Stimulated activated CD8-positive, alpha-beta memory T cell treated with anti-CD3 and anti-CD28 coated beads, Interleukin-4, amount 100 ng/mL, for 48 hours (primary cell): ENCODE results near the gene FBXW11.

Source experiments
- DNase-seq: peaks from one replicate; pipeline ENCODE4 v3.0.0-alpha.2; 2020

FBXW11 gene

DNA sequence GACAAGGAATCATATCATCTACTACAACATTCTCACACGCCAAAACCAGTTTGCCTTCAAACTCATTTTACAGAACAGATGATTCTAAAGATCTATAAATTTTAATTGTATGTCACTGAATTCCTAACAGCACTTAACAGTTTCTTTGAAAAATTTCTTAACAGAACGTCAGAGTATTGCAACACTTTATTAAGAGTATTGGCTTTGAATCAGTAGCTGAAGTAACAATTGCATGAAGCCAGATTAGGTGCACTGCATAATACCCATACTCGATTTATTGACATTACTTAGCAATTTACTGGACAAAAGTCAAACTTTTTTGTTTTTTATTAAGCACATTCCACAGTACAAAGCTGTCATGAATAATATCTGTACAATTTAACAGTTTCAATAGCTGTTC, 145.1 kb downstream of the FBXW11 start:
- DNase-seq: no peak

DNA sequence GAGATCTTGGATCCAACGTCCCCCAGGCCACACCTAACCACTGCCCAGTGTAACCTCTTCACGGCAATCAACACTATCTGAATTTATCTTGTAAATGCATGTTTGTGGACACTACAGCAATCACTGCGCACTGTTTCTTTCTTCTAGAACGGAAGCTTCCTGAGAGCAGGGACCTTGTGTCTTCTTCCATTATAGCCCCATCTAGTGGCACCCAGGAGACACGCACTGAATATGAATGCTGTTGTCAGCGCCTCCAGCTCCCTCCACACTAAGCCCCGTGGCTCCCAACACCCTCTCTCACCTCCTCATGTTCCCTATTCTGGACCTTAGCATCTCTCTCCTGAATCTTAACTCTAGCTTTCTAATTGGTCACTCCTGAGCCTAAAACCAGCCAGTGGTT, 148.1 kb downstream of the FBXW11 start:
- DNase-seq: no peak

DNA sequence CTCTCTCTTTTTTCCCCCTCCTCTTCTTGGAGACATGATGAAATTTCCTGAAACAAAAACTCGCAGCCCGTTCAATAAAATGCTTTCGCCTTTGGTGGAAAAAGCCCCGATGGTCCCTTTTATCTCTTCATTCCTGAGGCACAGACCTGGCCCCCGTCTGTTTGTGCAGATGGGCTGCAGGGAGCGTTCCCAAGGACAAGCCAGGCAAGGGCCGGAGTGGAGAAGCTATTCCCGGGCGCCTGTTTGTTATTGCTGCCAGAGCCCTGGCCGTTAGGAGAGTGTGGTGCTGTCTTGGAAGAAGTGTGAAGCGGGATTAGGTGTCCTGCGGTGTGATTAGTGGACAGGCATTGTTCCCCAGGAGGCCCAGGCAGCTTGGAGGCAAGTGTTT, 149.0 kb downstream of the FBXW11 start:
- DNase-seq: no peak

DNA sequence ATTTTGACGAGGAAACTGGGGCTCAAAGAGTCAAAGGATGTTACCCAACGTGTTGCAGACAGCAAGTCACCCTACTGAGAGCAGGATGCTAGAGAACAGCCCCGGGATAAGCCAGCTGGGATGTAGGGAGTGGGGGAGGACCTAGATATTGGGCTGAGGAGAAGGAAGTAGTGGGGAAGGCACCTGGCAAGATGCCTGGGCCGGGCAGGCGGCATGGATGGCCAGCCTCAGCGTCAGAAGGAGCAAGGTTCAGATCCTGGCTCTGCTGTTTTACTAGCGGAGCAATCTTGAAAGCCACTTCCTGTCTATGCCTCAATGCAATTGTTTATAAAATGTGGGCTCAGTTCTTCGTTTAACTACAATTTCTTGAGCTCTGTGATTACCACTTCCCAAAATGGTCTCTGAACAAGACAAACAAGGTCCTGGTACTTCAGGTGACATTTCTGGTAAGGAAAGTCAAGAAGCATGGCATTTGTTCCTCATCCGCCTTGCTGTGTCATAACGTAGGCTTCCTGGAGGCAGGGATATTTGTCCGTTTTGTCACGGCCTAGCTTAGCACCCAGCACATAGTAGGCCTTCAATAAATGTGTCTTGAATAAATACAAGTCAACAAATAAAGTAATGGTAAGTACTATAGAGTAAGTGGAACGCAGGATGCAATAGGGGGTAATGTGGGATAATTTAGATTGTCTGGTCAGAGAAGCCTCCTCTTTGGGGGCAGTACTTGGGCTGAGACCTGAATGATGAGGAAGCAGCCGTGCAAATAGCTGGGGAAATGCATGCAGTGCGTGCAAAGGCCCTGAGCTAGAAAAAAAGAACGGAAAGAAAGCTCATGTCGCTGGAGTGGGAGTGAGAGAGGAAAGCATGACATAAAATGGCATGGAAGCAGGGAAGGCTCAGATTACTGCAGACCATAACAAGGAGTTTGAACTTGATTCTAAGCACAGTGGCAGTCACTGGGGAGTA, 150.4 kb downstream of the FBXW11 start:
- DNase-seq: no peak

DNA sequence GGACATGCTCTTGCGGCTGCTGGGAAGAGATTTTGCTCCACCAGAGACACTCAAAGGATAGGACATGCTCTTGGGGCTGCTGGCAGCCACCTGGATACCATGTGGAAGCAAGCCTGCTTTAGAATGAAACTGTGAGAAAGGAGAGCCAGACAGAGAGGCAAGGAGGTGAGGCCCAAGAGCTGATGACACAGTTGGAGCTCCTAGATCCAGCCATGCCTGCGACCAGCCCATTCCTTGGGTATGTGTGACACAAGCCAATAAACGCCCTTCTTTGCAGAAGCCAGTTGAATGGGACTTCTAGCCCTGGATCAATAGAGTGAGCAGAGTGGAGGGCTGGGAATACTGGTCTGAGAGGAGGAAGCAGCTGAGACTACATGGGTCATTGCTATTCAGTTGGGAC, 151.2 kb downstream of the FBXW11 start:
- no peak for DNase-seq

DNA sequence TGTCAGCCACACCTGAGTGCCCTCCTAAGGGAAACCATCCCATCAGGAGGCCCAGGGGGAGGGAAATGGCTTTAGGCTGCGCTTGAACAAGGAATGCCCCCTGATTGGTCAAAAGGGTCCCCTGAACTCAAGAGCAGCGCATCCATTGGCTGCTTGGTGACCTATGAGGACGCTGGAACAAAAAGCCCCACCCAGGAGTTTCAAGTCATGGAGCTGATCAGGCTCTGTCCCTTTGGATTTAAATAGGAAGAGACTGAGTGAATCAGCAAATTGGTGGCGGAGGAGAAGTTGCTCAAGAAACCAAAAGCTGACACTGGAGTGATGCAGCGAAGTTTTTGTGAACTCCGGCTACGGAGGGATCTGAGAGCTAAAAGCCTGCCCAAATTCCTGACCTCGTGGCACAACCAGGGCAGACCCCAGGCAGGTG, 154.2 kb downstream of the FBXW11 start:
- no peak for DNase-seq

DNA sequence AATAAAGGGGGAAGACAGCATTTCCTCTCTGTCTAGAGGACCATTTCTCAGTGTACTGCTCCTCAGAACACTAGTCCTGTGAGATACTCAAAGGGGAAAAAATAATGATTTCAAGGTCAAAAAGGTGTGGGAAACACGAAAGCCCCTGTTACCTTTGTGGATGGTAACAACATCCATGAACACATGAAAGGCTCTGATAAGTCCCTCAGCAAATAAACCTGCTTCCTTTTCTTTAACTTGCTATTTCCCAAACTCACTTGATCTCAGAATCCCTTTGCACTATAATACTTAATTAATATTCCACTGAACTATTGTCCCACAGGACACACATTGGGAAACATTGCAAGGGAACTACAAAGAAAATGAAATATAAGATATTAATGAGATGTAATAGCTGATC, 155.2 kb downstream of the FBXW11 start:
- DNase-seq: no peak

DNA sequence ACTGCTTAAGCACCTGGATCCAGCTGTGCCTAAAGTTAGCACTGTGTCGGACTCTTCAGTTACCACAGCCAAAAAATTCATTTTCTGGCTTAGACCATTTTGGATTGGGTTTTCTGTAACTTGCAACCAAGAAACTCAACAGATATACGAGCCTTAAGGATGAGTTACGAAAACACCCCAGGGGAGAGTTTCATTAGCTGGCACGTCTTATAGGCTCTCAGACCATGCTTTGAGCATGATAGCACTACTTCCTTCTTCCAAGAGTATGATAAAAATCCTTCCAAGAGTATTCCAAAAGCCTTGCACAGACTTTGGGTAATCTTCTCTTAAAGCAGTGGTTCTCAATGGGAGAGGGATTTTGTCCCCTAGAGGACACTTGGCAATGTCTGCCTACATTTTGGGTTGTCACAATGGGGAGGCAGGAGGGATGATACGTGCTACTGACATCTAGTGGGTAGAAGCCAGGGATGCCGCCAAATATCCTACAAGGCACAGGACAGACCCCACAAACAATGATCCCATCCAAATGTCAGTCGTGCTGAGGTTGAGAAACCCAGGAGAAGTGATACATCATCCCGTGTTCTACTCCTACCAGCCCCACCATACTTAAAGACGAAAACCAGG, 156.0 kb downstream of the FBXW11 start:
- DNase-seq: no peak

DNA sequence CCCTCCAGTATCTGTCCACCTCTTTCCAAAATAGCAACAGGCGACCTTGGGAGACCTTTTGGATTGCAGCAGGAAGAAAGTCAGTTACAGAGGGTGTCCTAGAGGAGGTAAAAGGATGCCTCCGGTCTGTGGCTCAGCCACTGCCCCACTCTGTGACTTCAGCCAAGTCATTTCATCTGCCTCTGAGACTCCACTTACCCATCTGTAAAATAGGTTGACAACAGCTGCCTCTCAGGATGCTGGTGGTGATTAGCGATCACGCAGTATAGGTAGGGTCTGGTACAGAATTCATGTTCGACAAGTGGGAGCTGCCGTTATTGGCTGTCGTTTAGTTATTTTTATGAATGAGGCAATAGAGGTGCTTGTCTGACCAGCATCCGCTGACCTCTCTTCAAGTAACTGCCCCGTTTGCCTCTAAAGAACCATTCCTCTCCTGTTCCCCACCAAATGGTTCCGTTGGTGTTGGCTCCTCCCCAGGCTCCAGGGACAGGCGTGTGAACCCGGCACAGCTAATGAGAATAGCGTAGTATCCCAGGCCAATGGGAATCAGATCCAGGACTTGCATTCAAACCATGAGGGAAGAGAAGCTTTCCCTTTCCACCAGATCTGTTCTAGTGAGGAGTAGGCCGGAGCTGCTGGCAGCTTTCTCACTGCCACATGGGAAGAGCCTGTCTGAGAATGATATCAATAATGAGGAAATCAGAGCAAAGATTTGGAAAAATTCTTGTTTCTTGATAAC, 156.7 kb downstream of the FBXW11 start:
- no peak for DNase-seq

DNA sequence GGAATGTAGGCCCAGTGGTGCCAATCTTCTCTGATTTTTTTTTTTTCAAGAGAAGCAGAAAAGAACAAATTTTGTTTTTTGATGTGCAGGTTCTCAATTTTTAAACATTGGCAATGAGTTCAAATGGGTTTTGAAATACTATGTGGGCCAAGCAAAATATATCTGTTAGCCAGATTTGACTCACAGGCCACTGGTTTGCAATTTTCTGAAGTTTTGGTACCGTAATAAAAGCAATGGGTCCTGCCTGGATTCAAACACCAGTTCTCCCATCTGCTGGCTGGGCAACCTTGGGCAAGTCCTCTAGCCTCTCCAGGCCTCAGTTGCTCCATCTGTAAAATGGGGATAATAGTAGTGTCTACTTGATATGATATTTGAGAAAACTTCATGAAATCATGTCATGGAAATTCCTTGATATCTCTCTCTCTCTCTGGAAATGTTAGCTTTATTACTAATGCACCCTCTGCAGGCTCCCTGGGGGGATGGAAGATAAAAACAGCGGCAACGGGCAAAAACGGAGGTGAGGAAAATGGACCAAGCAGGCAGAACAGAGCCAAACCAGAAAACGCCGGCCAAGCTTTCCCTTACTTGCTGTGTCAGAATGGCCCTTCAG, 157.4 kb downstream of the FBXW11 start:
- DNase-seq: no peak

DNA sequence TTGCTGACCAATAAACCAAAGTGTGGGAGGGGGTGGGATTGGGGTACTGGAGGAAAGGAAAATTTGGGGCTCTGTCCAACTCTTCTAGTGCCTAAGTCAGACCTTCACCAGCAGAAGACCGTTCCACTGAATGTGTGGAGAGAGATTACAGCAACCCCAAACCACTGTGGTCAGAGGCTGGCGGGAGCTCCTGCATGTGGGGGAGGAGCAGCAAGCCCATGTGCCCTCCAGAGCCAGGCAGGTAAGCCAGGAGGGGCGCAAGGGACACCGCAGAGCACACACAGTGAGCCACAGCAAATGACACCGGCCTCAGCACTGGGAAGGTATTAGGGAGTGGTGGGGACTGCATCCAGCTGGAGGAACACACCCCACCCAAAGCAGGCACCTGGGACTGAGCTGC, 158.0 kb downstream of the FBXW11 start:
- no peak for DNase-seq

DNA sequence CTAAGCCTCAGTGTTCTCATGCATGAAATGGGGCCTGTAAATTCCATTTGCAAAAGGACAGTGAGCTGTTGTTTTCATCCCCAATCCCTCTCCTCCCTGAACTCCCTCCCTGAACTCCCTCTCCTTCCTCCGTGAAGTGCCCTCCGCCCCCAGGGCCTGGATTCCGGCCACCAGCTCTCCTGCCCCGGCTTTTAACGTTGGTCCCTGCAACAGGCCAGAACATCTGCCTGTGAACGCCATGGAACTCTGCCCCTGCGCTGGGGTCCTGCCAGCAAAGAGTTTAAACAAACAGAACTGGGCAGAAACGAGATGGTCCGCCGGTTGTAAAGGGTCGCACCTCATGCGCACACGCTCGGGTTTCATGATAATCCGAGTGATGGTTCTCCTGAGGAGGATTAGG, 158.4 kb downstream of the FBXW11 start:
- no peak for DNase-seq

DNA sequence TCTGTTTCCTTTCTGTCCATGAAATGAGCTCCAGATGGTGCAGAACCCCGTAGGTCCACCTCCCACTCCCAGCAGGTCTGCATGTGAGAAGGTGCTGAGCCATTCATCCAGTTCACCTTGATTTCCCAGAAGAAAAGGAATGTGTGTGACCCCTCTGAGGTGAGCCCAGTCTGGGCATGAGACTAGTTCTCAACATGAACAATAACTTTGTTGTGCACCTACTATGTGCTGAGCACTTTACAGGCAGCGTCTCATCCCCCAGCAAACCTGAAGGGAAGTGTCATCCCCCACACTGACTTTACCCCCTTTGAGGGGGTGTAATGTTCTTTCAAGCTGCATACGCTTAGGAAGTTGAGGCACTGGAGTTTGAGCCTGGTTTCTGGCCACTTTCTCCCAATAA, 159.4 kb downstream of the FBXW11 start:
- no peak for DNase-seq

DNA sequence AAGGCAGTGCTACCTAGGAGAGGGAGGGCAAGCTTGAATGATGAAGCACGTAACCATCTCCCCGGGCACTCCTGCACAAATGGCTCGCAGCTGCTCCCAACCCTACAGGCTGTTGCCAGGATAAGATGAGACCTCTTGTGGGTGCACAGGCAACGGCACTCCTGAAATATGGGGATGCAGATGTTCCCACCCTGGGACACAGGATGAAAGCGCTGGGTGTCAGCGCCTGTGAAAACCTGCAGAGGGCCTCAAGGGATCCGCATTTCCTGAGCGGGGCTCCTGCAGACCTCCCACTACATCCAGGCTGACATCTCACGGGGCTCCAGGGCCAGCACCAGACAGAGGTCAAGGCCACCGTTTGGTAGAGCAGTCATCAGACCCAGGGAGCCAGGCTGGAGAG, 160.1 kb downstream of the FBXW11 start:
- DNase-seq: no peak

DNA sequence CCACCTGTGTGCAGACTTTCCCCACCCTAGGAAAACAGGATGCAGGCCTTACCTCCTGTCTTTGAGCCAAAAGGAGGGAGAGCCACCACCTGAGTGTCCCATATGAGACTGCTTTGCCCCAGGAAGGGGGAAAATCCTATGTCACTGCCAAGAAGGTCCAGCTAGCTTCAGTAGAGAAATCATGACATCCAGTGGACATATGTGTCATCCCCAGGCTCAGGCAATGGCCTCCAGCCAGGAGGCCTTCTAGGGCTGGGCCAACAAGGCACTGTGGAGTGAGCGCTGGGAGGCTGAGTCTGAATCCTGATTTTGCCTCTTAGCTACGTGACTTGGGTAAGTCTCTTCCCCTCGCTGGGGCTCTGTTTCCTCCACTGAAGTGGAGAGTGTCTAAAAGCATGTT, 160.6 kb downstream of the FBXW11 start:
- DNase-seq: no peak

DNA sequence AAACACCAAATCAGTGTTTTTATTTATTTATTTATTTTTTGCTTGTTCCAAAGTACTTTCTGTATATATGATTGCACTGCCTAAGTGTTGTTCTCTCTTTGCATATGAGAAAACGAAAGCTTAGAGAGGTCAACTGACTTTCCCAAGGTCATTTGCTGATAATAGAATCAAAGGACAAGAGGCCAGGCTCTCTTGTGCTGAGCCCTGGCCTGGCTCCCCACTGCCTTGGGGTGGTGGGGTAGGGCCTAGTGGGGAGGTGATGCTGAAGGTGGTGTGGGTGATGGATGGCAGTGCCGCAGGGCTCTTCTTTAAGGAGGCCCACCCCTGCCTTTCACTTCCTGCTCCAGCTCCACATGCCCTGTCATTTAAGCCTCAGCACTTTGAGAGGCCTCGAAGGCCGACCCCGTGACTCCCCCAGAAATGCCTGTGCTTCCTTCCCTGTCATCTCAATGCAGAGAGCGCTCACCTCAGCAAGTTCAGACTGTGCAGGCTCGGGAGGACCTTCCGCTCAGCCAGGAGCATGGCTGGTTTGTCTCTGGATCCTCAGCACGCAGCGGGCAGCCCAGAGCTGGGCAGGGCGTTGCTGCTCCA, 161.3 kb downstream of the FBXW11 start:
- no peak for DNase-seq

DNA sequence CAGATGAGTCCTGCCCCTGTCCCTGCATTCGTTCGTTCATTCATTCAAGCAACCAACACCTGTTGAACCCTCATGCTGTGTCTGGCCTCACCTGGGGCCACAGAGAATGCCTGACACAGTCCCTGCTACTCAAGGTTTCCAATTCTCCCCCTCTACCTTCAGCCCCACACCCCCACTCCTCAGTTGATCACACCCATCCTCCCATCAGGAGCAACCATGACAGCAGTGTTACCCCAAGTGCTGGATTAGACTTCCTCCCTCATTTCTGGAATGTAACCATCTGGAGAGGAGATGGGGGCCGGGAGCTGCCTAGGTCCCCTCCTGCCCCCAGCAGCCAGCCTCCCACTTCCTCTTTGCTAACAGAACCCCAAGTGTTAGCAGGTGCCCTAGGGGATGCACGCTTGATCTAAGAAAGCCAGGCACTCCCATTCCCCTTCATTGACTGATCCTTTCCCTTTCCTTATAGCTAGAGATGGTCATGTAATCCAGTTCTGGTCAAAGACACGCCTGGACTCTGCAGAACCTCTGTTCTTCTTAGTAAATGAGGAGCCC, 163.6 kb downstream of the FBXW11 start:
- DNase-seq: no peak

DNA sequence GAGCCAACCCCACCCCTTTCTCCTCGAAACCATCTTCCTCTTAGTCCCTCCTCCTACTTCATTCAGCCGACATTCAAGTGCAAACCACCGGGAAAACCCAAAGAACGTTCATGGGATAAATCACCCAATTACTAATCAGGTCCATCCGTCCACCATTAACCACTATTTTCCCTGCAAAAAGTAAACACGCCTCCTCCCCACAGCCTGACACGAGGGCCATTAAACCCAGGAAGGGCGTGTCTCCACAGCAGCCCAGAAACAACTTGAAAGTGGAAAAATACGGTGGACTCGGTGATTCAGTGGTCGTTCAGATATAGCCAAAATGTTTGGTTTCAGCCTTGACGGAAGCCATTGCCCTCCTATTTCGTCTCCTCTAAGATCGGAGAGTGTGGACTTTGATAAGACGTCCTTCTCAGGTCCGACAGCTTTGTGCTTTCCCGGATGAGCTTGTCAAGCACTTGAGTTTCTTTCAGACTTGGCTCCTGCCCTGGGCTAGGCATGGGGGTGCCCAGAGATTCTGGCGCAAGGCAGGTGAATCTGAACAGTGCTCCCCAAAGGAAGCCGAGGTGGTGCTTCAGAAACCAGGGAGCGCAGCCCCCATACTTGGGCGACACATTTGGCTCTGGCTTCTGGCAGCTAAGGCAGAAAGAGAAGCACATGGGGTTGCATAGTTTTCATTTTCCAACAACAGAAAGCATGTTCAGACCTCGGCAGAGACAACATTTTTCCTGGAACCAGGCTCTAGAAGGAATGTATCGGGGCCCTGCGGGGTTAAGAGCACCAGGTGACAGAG, 164.3 kb downstream of the FBXW11 start:
- DNase-seq: no peak

DNA sequence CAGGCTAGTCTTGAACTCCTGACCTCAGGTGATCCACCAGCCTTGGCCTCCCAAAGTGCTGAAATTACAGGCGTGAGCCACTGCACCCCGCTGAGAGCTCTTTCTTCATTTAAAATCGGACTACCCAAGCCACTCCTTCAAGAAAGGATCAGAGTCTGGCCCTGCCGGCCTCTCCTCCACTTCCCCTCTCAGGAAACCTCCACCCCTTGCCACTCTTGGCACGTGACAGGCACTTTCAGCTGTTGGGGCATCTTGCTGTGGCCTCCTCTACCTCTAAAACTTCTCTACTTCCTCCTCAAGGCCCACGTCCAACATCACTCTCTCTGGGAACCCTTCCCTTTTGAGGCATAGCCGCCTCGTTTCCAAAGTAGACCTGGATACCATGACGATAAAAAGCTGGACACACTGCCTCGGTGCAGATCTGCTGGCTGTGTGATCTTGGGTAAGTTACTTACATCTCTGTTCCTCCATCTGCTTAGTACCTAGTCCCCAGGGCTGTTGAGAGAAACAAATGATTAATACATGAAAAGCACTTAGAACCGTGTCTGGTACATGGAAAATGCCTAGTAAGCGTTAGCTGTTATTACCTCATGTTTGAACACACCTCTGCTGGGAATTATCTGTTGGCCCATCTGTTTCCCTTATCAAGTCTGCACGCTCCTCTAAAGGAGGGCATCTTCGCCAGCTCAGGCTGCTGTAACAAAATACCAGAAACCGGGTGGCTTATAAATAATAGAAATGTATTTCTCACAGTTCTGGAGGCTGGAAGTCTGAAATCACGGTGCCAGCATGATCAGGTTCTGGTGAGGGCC, 165.5 kb downstream of the FBXW11 start:
- no peak for DNase-seq

DNA sequence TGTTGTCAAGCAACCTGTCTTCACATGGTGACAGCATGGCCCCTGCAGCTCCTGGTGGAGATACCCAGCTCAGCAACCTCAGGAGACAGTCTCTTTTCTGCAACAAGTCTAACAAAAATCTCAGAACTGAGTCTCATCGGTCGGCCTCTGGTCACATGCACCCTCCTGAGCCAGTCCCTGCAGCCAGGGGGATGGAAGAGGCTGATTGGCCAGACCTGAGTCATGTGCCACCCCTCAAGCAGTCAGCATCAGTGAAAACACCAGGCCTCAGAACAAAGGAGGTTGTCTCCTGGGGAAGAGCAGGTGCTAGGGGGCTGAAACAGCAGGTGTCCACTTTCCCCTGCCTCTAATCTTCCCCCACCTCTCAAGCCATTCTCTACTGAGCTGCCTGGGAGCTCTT, 166.4 kb downstream of the FBXW11 start:
- no peak for DNase-seq

DNA sequence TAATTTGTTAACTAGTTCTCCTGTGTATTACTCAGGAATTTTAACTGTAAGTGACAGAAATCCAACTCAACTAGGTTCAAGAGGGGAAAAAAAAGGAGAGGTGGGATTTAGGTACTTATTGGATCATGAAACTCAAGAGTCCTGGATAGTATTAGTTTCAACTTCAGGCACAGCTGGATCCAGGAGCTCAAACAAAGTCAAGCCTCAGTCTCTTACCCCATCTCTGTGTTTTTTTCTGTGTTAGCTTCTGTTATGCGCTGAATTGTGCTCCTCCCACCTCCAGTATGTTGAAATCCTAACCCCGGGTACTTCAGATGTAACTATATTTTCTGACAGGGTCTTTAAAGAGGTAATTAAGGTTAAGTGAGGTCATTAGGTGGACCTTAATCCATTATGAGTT, 167.3 kb downstream of the FBXW11 start:
- DNase-seq: no peak
